Fibroblast of skin of right quadriceps (primary cell): ENCODE measurements around the gene TMEM120B.

Experiments
- DNase-seq: peaks from one replicate; pipeline ENCODE4 v3.0.0-alpha.2; 2013

Gene TMEM120B

GRCh38 chr12:121823101-121823726, 110.7 kb downstream of the TMEM120B start:
- DNase-seq: no peak

- no peak for DNase-seq
Observed at GRCh38 chr12:121823727-121824115, 111.2 kb downstream of the TMEM120B start.

- no peak for DNase-seq
Observed at GRCh38 chr12:121825041-121825523, 112.5 kb downstream of the TMEM120B start.

GRCh38 chr12:121826318-121827150, 114.0 kb downstream of the TMEM120B start:
- DNase-seq: no peak

- DNase-seq: no peak
Observed at GRCh38 chr12:121827351-121828099, 115.0 kb downstream of the TMEM120B start.

GRCh38 chr12:121828306-121828705, 115.8 kb downstream of the TMEM120B start:
- no peak for DNase-seq

- no peak for DNase-seq
Observed at GRCh38 chr12:121828826-121829225, 116.3 kb downstream of the TMEM120B start.

- no peak for DNase-seq
Observed at GRCh38 chr12:121829250-121829918, 116.8 kb downstream of the TMEM120B start.

GRCh38 chr12:121830134-121830533, 117.6 kb downstream of the TMEM120B start:
- no peak for DNase-seq

GRCh38 chr12:121830588-121831265, 118.2 kb downstream of the TMEM120B start:
- no peak for DNase-seq
